Chondrocyte (in vitro differentiated cells): ENCODE results near the gene FERD3L. TPM values are rescaled to one million over a fixed set of nuclear protein-coding genes. Genes with fewer than 3 reads are reported as not detected.

Experiments
- DNase-seq: peaks from one replicate; pipeline ENCODE4 v3.0.0; 2021; ENCODE audit warnings: mixed read lengths, low spot score
- H3K27ac Mint-ChIP-seq: one replicate; pipeline ENCODE4 v1.8.0; 2021; ENCODE audit warnings: mild to moderate bottlenecking, moderate library complexity, mixed read lengths; ENCODE audit not compliant: unreplicated experiment
- H3K27me3 Mint-ChIP-seq: 2 replicates; pipeline ENCODE4 v1.8.0; 2021; ENCODE audit warnings: low read depth, mixed read lengths
- H3K36me3 Mint-ChIP-seq: 2 replicates; pipeline ENCODE4 v1.8.0; 2021; ENCODE audit warnings: low read depth, mixed read lengths
- H3K4me1 Mint-ChIP-seq: 2 replicates; pipeline ENCODE4 v1.8.0; 2021; ENCODE audit warnings: low read depth, mild to moderate bottlenecking, mixed read lengths
- H3K4me3 Mint-ChIP-seq: one replicate; pipeline ENCODE4 v1.8.0; 2021; ENCODE audit warnings: mild to moderate bottlenecking, moderate library complexity, mixed read lengths; ENCODE audit not compliant: unreplicated experiment
- H3K9me3 Mint-ChIP-seq: 2 replicates; pipeline ENCODE4 v1.8.0; 2021; ENCODE audit warnings: low read depth, mixed read lengths
- total RNA-seq: library from RNA; stranded (reverse); gene quantifications from 3 replicates; pipeline ENCODE4 v1.2.1, GENCODE V29; 2021
- TF ChIP-seq, protein P1 (sequence below): fragments of 200-600 bp; sonication (generic); IDR thresholded peaks from 2 replicates; pipeline ENCODE4 v1.5.0; 2021; ENCODE audit warnings: antibody characterized with exemption, mild to moderate bottlenecking, moderate library complexity

FERD3L gene
- total RNA-seq, 1 donor from 2014 or later, result not detected

GRCh38 chr7:19139706-19140327 lies 5.4 kb downstream of the FERD3L start:
- H3K36me3 Mint-ChIP-seq, result peaks cover 1% of the 10 kb centered on the region
- H3K27ac Mint-ChIP-seq, result no peak overlapping the region
- H3K4me3 Mint-ChIP-seq, result no peak overlapping the region
- TF ChIP-seq, protein P1, sequence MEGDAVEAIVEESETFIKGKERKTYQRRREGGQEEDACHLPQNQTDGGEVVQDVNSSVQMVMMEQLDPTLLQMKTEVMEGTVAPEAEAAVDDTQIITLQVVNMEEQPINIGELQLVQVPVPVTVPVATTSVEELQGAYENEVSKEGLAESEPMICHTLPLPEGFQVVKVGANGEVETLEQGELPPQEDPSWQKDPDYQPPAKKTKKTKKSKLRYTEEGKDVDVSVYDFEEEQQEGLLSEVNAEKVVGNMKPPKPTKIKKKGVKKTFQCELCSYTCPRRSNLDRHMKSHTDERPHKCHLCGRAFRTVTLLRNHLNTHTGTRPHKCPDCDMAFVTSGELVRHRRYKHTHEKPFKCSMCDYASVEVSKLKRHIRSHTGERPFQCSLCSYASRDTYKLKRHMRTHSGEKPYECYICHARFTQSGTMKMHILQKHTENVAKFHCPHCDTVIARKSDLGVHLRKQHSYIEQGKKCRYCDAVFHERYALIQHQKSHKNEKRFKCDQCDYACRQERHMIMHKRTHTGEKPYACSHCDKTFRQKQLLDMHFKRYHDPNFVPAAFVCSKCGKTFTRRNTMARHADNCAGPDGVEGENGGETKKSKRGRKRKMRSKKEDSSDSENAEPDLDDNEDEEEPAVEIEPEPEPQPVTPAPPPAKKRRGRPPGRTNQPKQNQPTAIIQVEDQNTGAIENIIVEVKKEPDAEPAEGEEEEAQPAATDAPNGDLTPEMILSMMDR, result no peak
- peaks cover 21% of the 10 kb centered on the region for H3K27me3 Mint-ChIP-seq
- DNase-seq, result no peak
- peaks cover 2% of the 10 kb centered on the region for H3K9me3 Mint-ChIP-seq
- peaks cover 9% of the 10 kb centered on the region for H3K4me1 Mint-ChIP-seq

- DNase-seq, result no peak
- no peak overlapping the region for H3K27ac Mint-ChIP-seq
- no peaks in the 10 kb centered on the region for H3K36me3 Mint-ChIP-seq
- TF ChIP-seq, protein P1, result no peak
- H3K9me3 Mint-ChIP-seq, result peaks cover 2% of the 10 kb centered on the region
- H3K4me1 Mint-ChIP-seq, result peaks cover 3% of the 10 kb centered on the region
- H3K4me3 Mint-ChIP-seq, result no peak overlapping the region
- no peaks in the 10 kb centered on the region for H3K27me3 Mint-ChIP-seq
These were observed 11.3 kb downstream of the FERD3L start for GRCh38 chr7:19133886-19134285.

DNA sequence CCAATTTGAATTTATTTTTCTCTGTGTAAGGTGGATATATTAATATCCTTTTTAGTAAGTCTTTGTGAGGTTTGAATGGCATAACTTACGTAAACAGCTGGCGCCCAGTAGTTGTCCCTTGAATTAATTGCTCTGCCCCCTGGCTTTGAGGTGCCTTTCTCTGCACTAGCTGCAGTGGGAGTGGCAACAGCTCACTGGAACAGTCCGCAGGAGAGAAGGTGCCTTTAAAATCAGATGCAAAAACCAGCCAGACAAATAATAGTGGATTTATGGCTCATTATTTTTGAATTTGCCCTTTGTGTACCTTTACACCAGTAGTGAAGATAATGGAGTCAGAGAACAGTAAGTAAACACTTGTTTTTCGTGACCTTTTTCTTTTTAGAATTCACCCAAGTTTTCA lies 11.8 kb downstream of the FERD3L start:
- Mint-ChIP-seq H3K27me3 (no peaks in the 10 kb centered on the region), H3K27ac (no peak overlapping the region), H3K4me1 (peaks cover 7% of the 10 kb centered on the region), H3K4me3 (no peak overlapping the region), H3K9me3 (peaks cover 2% of the 10 kb centered on the region), H3K36me3 (no peaks in the 10 kb centered on the region)
- DNase-seq, result no peak
- TF ChIP-seq, protein P1, result no peak

- Mint-ChIP-seq H3K4me3 (no peak overlapping the region), H3K9me3 (peaks cover 6% of the 10 kb centered on the region), H3K27ac (no peak overlapping the region), H3K4me1 (peaks cover 6% of the 10 kb centered on the region), H3K36me3 (peaks cover 2% of the 10 kb centered on the region), H3K27me3 (no peaks in the 10 kb centered on the region)
- TF ChIP-seq, protein P1, result no peak
- no peak for DNase-seq
These were observed 16.4 kb downstream of the FERD3L start for GRCh38 chr7:19128856-19129255.

GRCh38 chr7:19121977-19122588 lies 23.1 kb downstream of the FERD3L start:
- no peaks in the 10 kb centered on the region for H3K36me3 Mint-ChIP-seq
- no peaks in the 10 kb centered on the region for H3K9me3 Mint-ChIP-seq
- H3K27ac Mint-ChIP-seq, result no peak overlapping the region
- TF ChIP-seq, protein P1, result peak; percentile 96
- H3K4me3 Mint-ChIP-seq, result no peak overlapping the region
- peaks cover 28% of the 10 kb centered on the region for H3K4me1 Mint-ChIP-seq
- no peaks in the 10 kb centered on the region for H3K27me3 Mint-ChIP-seq
- DNase-seq, result no peak
